HepG2 (cell line): ENCODE measurements around the gene EFNA2. TPM values are rescaled to one million over a fixed set of nuclear protein-coding genes. Genes with fewer than 3 reads are reported as not detected.

ENCODE experiments used
- ATAD3A ChIP-seq: sonication (generic); formaldehyde crosslinking; IDR thresholded peaks from 2 replicates; pipeline ENCODE4 v1.4.0; 2020; ENCODE audit warnings: missing genetic modification reagents
- CCAR2 ChIP-seq: fragments of 200-400 bp; formaldehyde crosslinking; optimal IDR thresholded peaks from 2 replicates; pipeline ENCODE3; 2018; ENCODE audit warnings: low read depth, mild to moderate bottlenecking, low read length, moderate library complexity
- NAIF1 ChIP-seq: sonication (generic); formaldehyde crosslinking; IDR thresholded peaks from 2 replicates; pipeline ENCODE4 v1.5.0; 2020; ENCODE audit warnings: mild to moderate bottlenecking, missing genetic modification reagents, borderline replicate concordance
- NCOA5 ChIP-seq: sonication (generic); formaldehyde crosslinking; IDR thresholded peaks from 2 replicates; pipeline ENCODE4 v1.4.0; 2020; ENCODE audit warnings: missing genetic modification reagents
- NRL ChIP-seq: sonication (generic); formaldehyde crosslinking; IDR thresholded peaks from 2 replicates; pipeline ENCODE4 v1.5.0; 2020; ENCODE audit warnings: missing genetic modification reagents, mild to moderate bottlenecking, moderate library complexity, borderline replicate concordance
- PRDM10 ChIP-seq: sonication (generic); formaldehyde crosslinking; IDR thresholded peaks from 2 replicates; pipeline ENCODE4 v1.4.0; 2020; ENCODE audit warnings: low read depth, missing genetic modification reagents
- THAP11 ChIP-seq: IDR thresholded peaks from 2 replicates; pipeline ENCODE4 v1.6.1; 2016; ENCODE audit warnings: missing biosample characterization, missing genetic modification reagents
- XBP1 ChIP-seq: sonication (generic); formaldehyde crosslinking; IDR thresholded peaks from 2 replicates; pipeline ENCODE4 v1.5.0; 2020; ENCODE audit warnings: missing genetic modification reagents
- ZEB1 ChIP-seq: IDR thresholded peaks from 2 replicates; pipeline ENCODE4 v1.6.1; 2012; ENCODE audit warnings: mild to moderate bottlenecking, low read depth, inconsistent platforms; ENCODE audit not compliant: insufficient replicate concordance
- ZNF337 ChIP-seq: sonication (generic); formaldehyde crosslinking; IDR thresholded peaks from 2 replicates; pipeline ENCODE4 v1.5.1; 2020; ENCODE audit warnings: missing genetic modification reagents, low read depth, mild to moderate bottlenecking, borderline replicate concordance
- ZNF33A ChIP-seq: sonication (generic); formaldehyde crosslinking; IDR thresholded peaks from 2 replicates; pipeline ENCODE4 v1.5.1; 2020; ENCODE audit warnings: missing genetic modification reagents, mild to moderate bottlenecking, moderate library complexity, borderline replicate concordance
- ZNF777 ChIP-seq: sonication (generic); formaldehyde crosslinking; IDR thresholded peaks from 2 replicates; pipeline ENCODE4 v1.4.0; 2020; ENCODE audit warnings: missing genetic modification reagents
- ZUFSP ChIP-seq: sonication (generic); formaldehyde crosslinking; IDR thresholded peaks from 2 replicates; pipeline ENCODE4 v1.9.0; 2021; ENCODE audit warnings: missing genetic modification reagents, mild to moderate bottlenecking, borderline replicate concordance
- polyA plus RNA-seq, 8 experiments: library from polyadenylated mRNA; depleted of rRNA in 3 of 8; stranded (reverse) in 7 of 8; unstranded in 1 of 8; fragments of >200 nt; fragmentation: Illumina TruSeq in 4 of 8; extraction: Trizol in 4 of 8; gene quantifications; 2 replicates each; pipeline versions ENCODE4 v1.2.1 to v1.2.3, GENCODE V29; 2011 to 2016; ENCODE audit warnings: low read depth in 4 of 8, missing spikeins in 1 of 8, mixed read lengths in 1 of 8; ENCODE audit not compliant: insufficient read depth in 1 of 8
- total RNA-seq, 5 experiments: library from RNA; depleted of rRNA; stranded (reverse); fragments of >200 nt; fragmentation: Illumina TruSeq; extraction: Trizol; gene quantifications; 2 replicates each; pipeline ENCODE4 v1.2.3, GENCODE V29; 2016; ENCODE audit warnings: low read depth in 1 of 5
- TF ChIP-seq, protein P1 (sequence below): sonication (generic); formaldehyde crosslinking; IDR thresholded peaks from 2 replicates; pipeline ENCODE4 v1.5.0; 2020; ENCODE audit warnings: mild to moderate bottlenecking, missing genetic modification reagents, borderline replicate concordance

Gene EFNA2
- total and polyA plus RNA-seq, 2 of the 13 experiments (the other 11 are each of a cell fraction or from before 2014, with no cell fraction given), result 6.0 to 9.9 TPM

DNA sequence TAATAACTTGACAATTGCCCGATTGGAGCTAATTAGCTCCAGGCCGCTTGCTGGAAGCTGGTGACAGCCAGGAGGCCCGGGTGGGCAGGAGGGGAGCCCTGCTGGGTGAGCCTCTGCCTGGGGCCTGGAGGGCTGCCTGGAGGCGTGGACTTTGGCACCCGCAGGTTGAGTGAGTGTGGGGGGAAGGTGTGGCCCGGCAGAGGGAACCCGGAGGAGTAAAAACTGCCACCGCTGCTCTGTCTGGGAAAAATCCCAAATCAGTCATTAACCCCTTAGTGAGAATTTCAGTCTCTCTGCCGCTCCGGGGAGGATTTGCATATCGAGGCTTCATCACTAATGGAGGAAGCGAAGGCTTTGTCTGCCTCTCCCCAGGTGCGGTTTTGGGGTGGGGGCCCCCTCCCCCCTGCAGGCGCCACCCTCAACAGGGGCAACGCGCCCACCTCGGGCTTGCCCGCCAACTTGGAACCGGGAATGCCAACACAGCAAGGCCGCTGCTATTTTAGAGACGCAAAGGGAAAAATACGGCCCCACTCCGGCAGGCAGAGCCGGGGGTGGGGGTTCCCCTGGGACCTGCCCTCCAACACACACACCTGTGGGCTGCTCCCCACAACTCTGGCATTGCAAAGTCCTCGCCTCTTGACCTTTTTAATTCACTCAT is 6.2 kb downstream of the EFNA2 start (continued):
- TF ChIP-seq, protein P1, sequence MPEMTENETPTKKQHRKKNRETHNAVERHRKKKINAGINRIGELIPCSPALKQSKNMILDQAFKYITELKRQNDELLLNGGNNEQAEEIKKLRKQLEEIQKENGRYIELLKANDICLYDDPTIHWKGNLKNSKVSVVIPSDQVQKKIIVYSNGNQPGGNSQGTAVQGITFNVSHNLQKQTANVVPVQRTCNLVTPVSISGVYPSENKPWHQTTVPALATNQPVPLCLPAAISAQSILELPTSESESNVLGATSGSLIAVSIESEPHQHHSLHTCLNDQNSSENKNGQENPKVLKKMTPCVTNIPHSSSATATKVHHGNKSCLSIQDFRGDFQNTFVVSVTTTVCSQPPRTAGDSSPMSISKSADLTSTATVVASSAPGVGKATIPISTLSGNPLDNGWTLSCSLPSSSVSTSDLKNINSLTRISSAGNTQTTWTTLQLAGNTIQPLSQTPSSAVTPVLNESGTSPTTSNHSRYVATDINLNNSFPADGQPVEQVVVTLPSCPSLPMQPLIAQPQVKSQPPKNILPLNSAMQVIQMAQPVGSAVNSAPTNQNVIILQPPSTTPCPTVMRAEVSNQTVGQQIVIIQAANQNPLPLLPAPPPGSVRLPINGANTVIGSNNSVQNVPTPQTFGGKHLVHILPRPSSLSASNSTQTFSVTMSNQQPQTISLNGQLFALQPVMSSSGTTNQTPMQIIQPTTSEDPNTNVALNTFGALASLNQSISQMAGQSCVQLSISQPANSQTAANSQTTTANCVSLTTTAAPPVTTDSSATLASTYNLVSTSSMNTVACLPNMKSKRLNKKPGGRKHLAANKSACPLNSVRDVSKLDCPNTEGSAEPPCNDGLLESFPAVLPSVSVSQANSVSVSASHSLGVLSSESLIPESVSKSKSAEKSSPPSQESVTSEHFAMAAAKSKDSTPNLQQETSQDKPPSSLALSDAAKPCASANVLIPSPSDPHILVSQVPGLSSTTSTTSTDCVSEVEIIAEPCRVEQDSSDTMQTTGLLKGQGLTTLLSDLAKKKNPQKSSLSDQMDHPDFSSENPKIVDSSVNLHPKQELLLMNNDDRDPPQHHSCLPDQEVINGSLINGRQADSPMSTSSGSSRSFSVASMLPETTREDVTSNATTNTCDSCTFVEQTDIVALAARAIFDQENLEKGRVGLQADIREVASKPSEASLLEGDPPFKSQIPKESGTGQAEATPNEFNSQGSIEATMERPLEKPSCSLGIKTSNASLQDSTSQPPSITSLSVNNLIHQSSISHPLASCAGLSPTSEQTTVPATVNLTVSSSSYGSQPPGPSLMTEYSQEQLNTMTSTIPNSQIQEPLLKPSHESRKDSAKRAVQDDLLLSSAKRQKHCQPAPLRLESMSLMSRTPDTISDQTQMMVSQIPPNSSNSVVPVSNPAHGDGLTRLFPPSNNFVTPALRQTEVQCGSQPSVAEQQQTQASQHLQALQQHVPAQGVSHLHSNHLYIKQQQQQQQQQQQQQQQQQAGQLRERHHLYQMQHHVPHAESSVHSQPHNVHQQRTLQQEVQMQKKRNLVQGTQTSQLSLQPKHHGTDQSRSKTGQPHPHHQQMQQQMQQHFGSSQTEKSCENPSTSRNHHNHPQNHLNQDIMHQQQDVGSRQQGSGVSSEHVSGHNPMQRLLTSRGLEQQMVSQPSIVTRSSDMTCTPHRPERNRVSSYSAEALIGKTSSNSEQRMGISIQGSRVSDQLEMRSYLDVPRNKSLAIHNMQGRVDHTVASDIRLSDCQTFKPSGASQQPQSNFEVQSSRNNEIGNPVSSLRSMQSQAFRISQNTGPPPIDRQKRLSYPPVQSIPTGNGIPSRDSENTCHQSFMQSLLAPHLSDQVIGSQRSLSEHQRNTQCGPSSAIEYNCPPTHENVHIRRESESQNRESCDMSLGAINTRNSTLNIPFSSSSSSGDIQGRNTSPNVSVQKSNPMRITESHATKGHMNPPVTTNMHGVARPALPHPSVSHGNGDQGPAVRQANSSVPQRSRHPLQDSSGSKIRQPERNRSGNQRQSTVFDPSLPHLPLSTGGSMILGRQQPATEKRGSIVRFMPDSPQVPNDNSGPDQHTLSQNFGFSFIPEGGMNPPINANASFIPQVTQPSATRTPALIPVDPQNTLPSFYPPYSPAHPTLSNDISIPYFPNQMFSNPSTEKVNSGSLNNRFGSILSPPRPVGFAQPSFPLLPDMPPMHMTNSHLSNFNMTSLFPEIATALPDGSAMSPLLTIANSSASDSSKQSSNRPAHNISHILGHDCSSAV (CRISPR knock-in tag), result no peak
- TF ChIP-seq ATAD3A (CRISPR knock-in tag) (no peak), THAP11 (CRISPR knock-in tag) (no peak), NCOA5 (CRISPR knock-in tag) (no peak), NAIF1 (CRISPR knock-in tag) (no peak), CCAR2 (no peak), ZNF337 (no peak), ZEB1 (peak; percentile 35), ZNF777 (CRISPR knock-in tag) (no peak), PRDM10 (CRISPR knock-in tag) (no peak), XBP1 (CRISPR knock-in tag) (no peak), ZUFSP (CRISPR knock-in tag) (no peak), ZNF33A (CRISPR knock-in tag) (no peak; the same call in 1 of the 2 replicates), NRL (CRISPR knock-in tag) (no peak)
- TF ChIP-seq, all 625 proteins: peak for 30
